Endometrial microvascular endothelial cells (primary cell): Measurements from ENCODE around the gene TMEM43. TPM values are rescaled to one million over a fixed set of nuclear protein-coding genes. Genes with fewer than 3 reads are reported as not detected.

Source experiments
- in situ Hi-C: cut with HindIII; loops from 2 replicates; pipeline ENCODE4 v1.10.0; 2017; ENCODE audit warnings: low sequenced_read_pairs, low pct_unique_long_range_greater_than_20kb; ENCODE audit errors: inconsistent ontology term
- total RNA-seq: library from RNA; depleted of rRNA; stranded (reverse); fragments of >200 nt; gene quantifications from one replicate; pipeline ENCODE4 v1.2.3, GENCODE V29; 2015; ENCODE audit errors: inconsistent ontology term

TMEM43 gene
- total RNA-seq, 1 donor from 2014 or later = 121 TPM

- in situ Hi-C loops = no loop called here
Measured at GRCh38 chr3:14146381-14147065, 21.7 kb downstream of the TMEM43 start.

- in situ Hi-C loops = no loop called here
Measured at GRCh38 chr3:14147066-14147435, 22.2 kb downstream of the TMEM43 start.

GRCh38 chr3:14147617-14148016 lies 22.8 kb downstream of the TMEM43 start:
- in situ Hi-C loops = no loop called here

GRCh38 chr3:14148041-14148985 lies 23.5 kb downstream of the TMEM43 start:
- in situ Hi-C loops = no loop called here

GRCh38 chr3:14150078-14150477 lies 25.2 kb downstream of the TMEM43 start:
- in situ Hi-C loops = no loop called here

GRCh38 chr3:14150491-14151230 lies 25.8 kb downstream of the TMEM43 start:
- in situ Hi-C loops = no loop called here

GRCh38 chr3:14151471-14152083 lies 26.7 kb downstream of the TMEM43 start:
- in situ Hi-C loops = no loop called here

- in situ Hi-C loops = no loop called here
Measured at GRCh38 chr3:14152233-14152962, 27.5 kb downstream of the TMEM43 start.

GRCh38 chr3:14152963-14153355 lies 28.1 kb downstream of the TMEM43 start:
- in situ Hi-C loops = no loop called here

- in situ Hi-C loops = no loop called here
Measured at GRCh38 chr3:14153663-14154062, 28.8 kb downstream of the TMEM43 start.

GRCh38 chr3:14154276-14154675 lies 29.4 kb downstream of the TMEM43 start:
- in situ Hi-C loops = no loop called here

GRCh38 chr3:14154895-14155440 lies 30.1 kb downstream of the TMEM43 start:
- in situ Hi-C loops = no loop called here

- in situ Hi-C loops = no loop called here
Measured at GRCh38 chr3:14156201-14156600, 31.3 kb downstream of the TMEM43 start.

GRCh38 chr3:14156843-14157561 lies 32.1 kb downstream of the TMEM43 start:
- in situ Hi-C loops = no loop called here

- in situ Hi-C loops = no loop called here
Measured at GRCh38 chr3:14157951-14158350, 33.1 kb downstream of the TMEM43 start.

- in situ Hi-C loops = no loop called here
Measured at GRCh38 chr3:14158370-14158769, 33.5 kb downstream of the TMEM43 start.

GRCh38 chr3:14159426-14159825 lies 34.6 kb downstream of the TMEM43 start:
- in situ Hi-C loops = no loop called here

GRCh38 chr3:14161282-14161681 lies 36.4 kb downstream of the TMEM43 start:
- in situ Hi-C loops = no loop called here
